Lower lobe of right lung (tissue), 2 donors: Measurements from ENCODE around the gene TRERF1. TPM values are rescaled to one million over a fixed set of nuclear protein-coding genes. Genes with fewer than 3 reads are reported as not detected.
A peak's percentile ranks its signal among the peaks of the same experiment; 100 is the strongest.

Experiments
- ATAC-seq, 2 donors: fragments of 200-7000 bp; cut with Tn5 transposase; one replicate each; pipeline ENCODE4 v1.9.1; 2020 to 2022; ENCODE audit warnings: mild to moderate bottlenecking in 2 of 2, moderate library complexity in 2 of 2
- DNase-seq: peaks from one replicate; pipeline ENCODE4 v3.0.0-alpha.2; 2020
- H3K27ac ChIP-seq: fragments of 200-600 bp; one replicate; pipeline ENCODE4 v1.8.0; 2022
- H3K27me3 ChIP-seq: fragments of 200-600 bp; one replicate; pipeline ENCODE4 v1.8.0; 2022; ENCODE audit warnings: low read depth
- H3K36me3 ChIP-seq: fragments of 200-600 bp; one replicate; pipeline ENCODE4 v1.8.0; 2022; ENCODE audit warnings: mild to moderate bottlenecking
- H3K4me1 ChIP-seq: fragments of 200-600 bp; one replicate; pipeline ENCODE4 v1.8.0; 2022
- H3K4me3 ChIP-seq: fragments of 200-600 bp; one replicate; pipeline ENCODE4 v1.8.0; 2022; ENCODE audit warnings: mild to moderate bottlenecking
- H3K9me3 ChIP-seq: fragments of 200-600 bp; one replicate; pipeline ENCODE4 v1.8.0; 2022
- intact Hi-C: fragments of 100-400 bp; cut with DNase I; formaldehyde crosslinking; loops from one replicate; pipeline ENCODE4 v1.11.0; 2022
- total RNA-seq: library from RNA; stranded (reverse); fragmentation: NEBNext Ultra II Directional; extraction: Animal tissue kit (Norgen Biotek cat#: 25700); gene quantifications from one replicate; pipeline ENCODE4 v1.2.1, GENCODE V29; 2021
- TF ChIP-seq, protein P1 (sequence below): fragments of 200-600 bp; IDR thresholded peaks from one replicate; pipeline ENCODE4 v1.8.0; 2022; ENCODE audit warnings: antibody characterized with exemption, mild to moderate bottlenecking
- donor health status: DM: no; HTN: yes; CAD: no; lungs with severe emphysema.

The TRERF1 gene
- total RNA-seq, 1 donor from 2014 or later: 5.6 TPM

DNA sequence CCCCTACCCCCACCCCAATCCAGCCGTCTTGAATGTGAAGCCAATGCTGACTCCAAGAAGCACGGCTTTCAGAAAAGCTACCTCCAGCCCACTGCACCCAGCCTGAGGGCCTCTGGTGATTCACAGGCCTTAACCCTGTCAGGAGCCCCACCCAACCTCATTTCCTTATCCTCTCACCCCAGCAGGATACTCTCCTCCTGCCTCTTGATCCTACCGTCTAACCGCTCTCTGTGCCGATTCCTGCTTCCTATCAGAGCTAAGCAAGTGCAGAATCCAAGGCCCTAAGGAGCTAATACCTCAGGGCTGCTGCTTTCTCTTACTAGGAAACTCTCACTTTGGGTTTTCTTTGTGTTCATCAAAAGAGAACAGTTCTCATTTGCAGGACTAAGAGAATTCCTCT lies 47.2 kb downstream of the TRERF1 start:
- H3K9me3 ChIP-seq: no peaks in the 10 kb centered on the region
- no peak for DNase-seq
- no peaks in the 10 kb centered on the region for H3K36me3 ChIP-seq
- intact Hi-C loops: no loop called here
- TF ChIP-seq, protein P1, sequence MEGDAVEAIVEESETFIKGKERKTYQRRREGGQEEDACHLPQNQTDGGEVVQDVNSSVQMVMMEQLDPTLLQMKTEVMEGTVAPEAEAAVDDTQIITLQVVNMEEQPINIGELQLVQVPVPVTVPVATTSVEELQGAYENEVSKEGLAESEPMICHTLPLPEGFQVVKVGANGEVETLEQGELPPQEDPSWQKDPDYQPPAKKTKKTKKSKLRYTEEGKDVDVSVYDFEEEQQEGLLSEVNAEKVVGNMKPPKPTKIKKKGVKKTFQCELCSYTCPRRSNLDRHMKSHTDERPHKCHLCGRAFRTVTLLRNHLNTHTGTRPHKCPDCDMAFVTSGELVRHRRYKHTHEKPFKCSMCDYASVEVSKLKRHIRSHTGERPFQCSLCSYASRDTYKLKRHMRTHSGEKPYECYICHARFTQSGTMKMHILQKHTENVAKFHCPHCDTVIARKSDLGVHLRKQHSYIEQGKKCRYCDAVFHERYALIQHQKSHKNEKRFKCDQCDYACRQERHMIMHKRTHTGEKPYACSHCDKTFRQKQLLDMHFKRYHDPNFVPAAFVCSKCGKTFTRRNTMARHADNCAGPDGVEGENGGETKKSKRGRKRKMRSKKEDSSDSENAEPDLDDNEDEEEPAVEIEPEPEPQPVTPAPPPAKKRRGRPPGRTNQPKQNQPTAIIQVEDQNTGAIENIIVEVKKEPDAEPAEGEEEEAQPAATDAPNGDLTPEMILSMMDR: no peak
- peak; percentile 46 to 53 for ATAC-seq
- H3K4me3 ChIP-seq: no peak overlapping the region
- no peaks in the 10 kb centered on the region for H3K27me3 ChIP-seq
- H3K27ac ChIP-seq: peak overlapping the region; percentile 36
- H3K4me1 ChIP-seq: peaks cover 23% of the 10 kb centered on the region

GRCh38 chr6:42403831-42404230 lies 47.9 kb downstream of the TRERF1 start:
- H3K27ac ChIP-seq: peak overlapping the region; percentile 36
- ATAC-seq (peak; percentile 49 to 70), DNase-seq (no peak)
- TF ChIP-seq, protein P1: no peak
- H3K36me3 ChIP-seq: no peaks in the 10 kb centered on the region
- H3K9me3 ChIP-seq: no peaks in the 10 kb centered on the region
- H3K4me3 ChIP-seq: no peak overlapping the region
- intact Hi-C loops: no loop called here
- H3K4me1 ChIP-seq: peaks cover 17% of the 10 kb centered on the region
- H3K27me3 ChIP-seq: no peaks in the 10 kb centered on the region

- peak; percentile 7 to 38 for ATAC-seq
- intact Hi-C loops: no loop called here
- TF ChIP-seq, protein P1: no peak
These were observed 48.3 kb downstream of the TRERF1 start for GRCh38 chr6:42403421-42403820.

DNA sequence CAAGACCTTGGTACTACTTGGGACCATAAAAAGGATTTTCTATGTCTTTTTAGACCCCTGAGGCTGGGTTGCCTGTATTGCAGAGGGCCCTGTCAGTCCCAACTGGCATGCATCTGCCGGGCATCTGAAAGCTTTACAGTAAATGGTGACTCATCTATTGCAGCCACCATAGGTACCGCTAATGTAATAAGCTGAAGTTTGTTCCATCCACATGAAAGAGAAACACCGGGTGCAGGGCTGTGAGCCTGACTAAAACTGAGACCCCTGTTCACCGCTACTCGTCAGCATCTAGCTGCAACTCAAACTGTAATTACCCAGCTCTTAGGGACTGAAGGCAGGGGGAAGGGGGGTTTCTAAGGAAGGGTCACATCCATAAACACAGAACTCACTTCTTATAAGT lies 49.5 kb downstream of the TRERF1 start:
- no peak overlapping the region for H3K27ac ChIP-seq
- ATAC-seq: no peak

More at GRCh38 chr6:42403421-42403820, 48.3 kb downstream of the TRERF1 start:
- H3K27ac ChIP-seq: no peak overlapping the region
- H3K4me3 ChIP-seq: no peak overlapping the region
- H3K27me3 ChIP-seq: no peaks in the 10 kb centered on the region
- H3K36me3 ChIP-seq: no peaks in the 10 kb centered on the region
- no peak for DNase-seq
- H3K4me1 ChIP-seq: peaks cover 14% of the 10 kb centered on the region
- H3K9me3 ChIP-seq: no peaks in the 10 kb centered on the region

DNA sequence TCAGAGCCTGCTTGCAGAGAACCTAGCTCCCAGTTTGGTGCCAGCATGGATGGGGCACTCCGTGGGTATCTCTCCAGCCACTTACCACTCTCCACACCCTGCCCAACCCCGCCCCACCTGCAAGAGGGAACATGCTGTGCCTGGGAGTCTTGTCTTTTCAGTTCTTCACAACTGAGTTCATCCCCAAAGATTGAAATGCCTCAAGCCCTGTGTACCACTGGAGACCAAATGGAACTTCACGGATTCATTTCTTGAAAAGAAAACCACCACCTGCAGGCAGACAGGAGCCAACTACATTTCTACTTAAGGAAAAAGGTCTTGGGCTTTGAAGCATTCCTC lies 50.1 kb downstream of the TRERF1 start:
- ATAC-seq: no peak
- Histone ChIP-seq H3K9me3 (no peaks in the 10 kb centered on the region), H3K36me3 (no peaks in the 10 kb centered on the region), H3K4me1 (peaks cover 14% of the 10 kb centered on the region), H3K4me3 (no peak overlapping the region), H3K27me3 (no peaks in the 10 kb centered on the region), H3K27ac (no peak overlapping the region)
- DNase-seq: no peak
- intact Hi-C loops: no loop called here
- TF ChIP-seq, protein P1: no peak

More for the DNA sequence above, 49.5 kb downstream of the TRERF1 start:
- peaks cover 14% of the 10 kb centered on the region for H3K4me1 ChIP-seq
- TF ChIP-seq, protein P1: no peak
- no peak for DNase-seq
- H3K4me3 ChIP-seq: no peak overlapping the region
- H3K9me3 ChIP-seq: no peaks in the 10 kb centered on the region
- no peaks in the 10 kb centered on the region for H3K36me3 ChIP-seq
- H3K27me3 ChIP-seq: no peaks in the 10 kb centered on the region
- intact Hi-C loops: no loop called here
